ENCODE measurements around the gene RPH3AL.
"Not testable (repeated sequence)": the region's sequence is repeated elsewhere in the genome, so short reads cannot be mapped to it uniquely, and the experiment has no call there.

The RPH3AL gene

DNA sequence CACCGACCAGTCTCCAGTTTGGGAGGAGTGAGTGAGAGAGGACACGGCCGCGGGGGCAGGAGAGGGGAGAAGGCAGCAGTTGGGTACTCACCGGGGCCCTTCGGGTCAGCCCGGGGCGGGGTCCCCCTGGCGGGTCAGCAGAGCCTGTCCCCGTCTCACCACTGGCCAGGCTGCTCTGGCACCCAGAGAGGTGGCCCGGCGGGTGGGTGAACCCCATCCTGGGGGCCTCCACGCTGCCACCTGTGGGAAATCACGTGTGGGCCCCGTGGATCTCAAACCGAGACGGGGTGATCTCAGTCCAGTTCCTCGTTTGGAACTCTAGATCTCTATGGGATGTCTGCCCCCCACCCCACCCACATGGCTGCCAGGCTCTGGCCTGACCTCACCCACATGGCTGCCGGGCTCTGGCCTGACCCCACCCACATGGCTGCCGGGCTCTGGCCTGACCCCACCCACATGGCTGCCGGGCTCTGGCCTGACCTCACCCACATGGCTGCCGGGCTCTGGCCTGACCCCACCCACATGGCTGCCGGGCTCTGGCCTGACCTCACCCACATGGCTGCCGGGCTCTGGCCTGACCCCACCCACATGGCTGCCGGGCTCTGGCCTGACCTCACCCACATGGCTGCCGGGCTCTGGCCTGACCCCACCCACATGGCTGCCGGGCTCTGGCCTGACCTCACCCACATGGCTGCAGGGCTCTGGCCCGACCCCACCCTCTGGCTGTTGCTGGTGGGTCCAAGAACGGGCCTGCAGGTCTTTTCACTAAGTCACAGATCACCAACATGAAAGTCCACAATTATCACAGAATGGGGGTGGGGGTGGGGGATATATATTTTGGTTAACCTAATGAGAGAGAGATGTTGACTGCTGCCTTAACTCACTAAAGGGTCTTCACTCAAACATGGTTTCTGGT, 136.8 kb downstream of the RPH3AL start:
- not testable (repeated sequence) for DNase-seq

GRCh38 chr17:214881-215331, 137.7 kb downstream of the RPH3AL start:
- DNase-seq = no peak

DNA sequence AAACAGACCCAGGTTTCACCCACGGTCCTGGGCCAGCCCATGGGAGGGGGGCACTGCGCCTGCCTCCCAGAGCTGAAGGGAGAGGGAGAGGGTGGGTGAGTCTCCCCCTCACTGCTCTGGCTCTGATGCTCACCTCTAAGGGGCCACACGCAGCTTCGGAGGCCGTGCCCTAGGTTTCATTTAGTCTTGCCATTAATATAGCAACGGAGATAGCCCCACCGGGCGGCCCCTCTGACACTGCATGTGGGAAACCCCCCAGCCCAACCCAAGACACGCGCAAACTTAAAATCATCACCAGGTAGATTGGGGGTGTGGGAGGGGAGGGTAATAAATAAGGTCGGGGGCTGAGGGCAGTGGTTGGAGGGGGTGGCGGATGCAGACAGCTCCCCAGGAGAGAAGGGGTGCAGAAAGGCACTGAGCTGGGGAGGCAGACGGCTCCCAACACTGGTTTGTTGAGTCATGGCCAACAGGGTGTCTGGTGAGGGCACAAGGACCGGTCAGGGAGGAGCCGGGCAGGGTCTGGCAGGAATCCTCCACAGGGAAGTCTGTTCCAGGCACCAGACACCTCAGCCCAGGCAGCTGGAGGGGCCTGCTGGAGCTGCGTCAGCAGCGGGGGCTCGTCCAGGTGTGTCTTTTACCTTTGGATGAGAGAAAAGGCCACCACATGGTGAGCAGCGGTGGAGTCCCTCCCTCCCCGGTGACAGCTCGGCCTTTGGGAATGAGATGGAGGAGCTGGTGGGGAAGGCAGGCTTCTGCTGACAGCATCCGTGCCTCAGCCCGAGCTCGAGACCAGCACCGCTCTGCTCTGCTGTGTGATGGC, 139.1 kb downstream of the RPH3AL start:
- no peak for DNase-seq

DNA sequence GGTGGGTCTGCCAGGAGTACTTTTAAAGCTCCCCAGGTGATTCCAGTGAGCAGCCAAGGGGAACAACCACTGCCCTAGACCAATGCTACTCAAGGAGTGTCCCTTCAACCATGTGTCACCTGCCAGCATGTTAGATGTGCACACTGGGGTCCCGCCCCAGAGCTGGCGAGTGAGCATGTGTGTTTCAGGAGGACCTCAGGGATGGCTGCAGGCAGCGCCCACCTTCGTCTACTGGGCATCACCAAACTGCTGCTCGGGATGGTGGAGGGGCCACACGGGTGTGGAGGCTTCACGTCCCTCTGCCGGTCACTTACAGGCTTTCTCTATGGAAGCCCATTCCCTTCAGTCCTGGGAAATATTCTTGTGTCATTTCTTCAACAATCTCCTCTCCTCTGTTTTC, 142.2 kb downstream of the RPH3AL start:
- DNase-seq = no peak

DNA sequence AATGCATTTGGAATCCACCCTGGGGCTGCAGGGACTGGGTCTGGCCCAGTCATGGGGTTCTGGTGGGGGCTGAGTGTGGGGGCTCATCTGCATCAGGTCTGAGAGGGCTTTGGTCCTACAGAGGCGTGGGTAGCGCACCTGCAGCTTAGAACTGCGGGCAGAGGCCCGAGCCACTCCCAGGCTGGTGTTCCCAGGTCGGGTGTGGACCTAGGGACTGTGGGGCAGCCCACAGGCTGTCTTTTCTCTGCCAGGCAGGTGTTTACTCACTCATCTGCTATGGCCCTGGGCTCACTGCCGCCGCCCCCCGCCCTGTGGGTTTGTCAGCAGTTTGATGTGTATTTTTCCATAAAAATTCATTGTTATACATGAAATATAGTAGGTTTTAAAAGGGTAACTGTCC, 144.2 kb downstream of the RPH3AL start:
- DNase-seq = no peak

GRCh38 chr17:207775-208174, 144.8 kb downstream of the RPH3AL start:
- no peak for DNase-seq

DNA sequence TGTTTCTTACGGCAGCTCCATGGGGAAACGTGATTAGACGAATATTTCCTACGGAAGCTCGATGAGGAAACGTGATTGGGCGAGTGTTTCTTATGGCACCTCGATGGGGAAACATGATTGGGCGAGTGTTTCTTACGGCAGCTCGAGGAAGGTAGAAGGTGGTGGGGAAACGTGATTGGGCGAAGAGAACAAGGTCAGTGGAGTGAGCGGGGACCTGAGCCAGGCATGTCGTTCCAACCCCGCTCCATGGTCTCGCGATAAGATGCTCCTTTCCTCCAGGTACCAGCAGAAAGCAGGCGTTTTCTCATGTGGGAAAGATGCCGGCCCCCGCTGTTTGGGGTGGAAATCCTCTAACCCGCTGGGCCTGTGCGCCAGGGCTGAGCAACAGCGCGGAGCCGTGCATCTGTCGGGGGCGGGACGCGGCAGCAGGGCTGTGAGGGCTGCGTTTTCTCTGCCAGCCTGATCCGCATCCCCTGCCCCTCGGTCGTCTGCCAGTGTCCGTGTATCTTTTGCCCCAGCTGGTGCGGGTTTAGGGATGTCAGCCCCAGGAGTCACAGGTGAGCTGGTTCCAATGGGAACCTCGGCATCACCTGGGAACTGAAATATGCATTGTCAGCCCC, 145.6 kb downstream of the RPH3AL start:
- no peak for DNase-seq

GRCh38 chr17:206484-206883, 146.1 kb downstream of the RPH3AL start:
- DNase-seq = not testable (repeated sequence)

- no peak for DNase-seq
Observed at GRCh38 chr17:205817-206216, 146.8 kb downstream of the RPH3AL start.

GRCh38 chr17:205148-205669, 147.4 kb downstream of the RPH3AL start:
- DNase-seq = no peak

DNA sequence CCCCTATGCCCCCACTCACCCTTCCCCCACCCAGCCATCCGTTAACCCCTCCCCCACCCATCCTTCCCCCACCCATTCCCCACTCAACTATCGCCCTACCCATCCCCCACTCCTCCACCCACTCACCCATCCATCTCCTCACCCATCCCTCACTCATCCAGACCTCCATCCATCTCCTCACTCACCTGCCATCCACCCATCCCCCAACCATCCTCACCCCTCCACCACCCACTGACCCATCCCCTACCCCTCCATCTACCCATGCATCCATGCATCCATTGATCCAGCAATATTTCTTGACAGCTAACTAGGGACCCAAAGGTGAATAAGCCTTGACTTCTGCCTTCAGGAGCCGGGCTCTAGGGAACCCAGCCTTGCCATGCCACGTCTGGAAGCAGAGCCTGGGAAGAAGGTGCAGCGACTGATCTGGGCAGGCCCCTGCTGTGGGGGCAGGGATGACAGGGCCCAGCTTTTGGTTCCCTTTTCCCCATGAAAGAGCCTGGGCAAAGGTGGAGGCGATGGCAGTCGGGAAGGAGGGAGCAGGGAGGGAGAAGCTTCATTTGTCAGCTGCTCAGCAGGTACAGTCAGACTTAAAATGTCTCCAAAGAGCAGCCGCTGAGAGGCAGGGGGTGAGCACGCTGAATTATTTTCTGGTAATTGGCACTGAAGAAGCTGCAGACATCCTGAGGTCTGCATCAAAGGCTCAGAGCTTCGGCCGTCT, 148.0 kb downstream of the RPH3AL start:
- DNase-seq = no peak

GRCh38 chr17:202501-202951, 150.1 kb downstream of the RPH3AL start:
- no peak for DNase-seq

GRCh38 chr17:201736-202135, 150.9 kb downstream of the RPH3AL start:
- DNase-seq = not testable (repeated sequence)

DNA sequence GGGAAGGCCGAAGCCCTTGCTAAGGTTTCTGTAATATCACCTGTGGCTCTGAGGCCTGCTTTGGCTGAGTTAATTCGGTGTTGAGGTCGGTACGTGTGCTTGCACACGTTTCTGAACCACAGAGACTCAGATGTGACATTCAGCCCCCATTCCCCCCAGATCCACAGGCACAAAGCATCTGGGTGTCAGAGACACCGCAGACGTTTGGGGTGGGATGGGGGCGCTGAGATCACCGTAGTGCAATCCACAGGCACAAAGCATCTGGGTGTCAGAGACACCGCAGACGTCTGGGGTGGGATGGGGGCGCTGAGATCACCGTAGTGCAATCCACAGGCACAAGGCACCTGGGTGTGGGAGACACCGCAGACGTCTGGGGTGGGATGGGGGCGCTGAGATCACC, 151.3 kb downstream of the RPH3AL start:
- DNase-seq = not testable (repeated sequence)

DNA sequence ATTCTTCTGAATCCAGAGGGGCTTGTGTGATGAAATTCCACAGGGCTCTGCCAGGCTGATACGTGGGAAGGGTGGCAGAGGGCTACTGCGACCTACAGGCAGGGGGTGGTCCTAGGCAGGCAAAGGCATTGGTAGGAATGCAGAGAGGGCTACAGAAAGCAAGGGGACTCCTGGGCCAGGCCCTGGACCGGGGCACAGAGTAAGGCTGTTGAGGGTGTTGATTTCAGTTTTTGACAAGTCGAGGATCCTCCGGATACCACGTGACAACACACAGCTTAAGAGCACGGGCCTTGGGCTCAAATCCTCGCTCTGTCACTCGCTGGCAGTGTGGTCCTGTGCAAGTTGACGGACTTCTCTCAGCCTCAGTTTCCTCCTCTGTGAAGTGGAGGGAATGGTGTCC, 152.0 kb downstream of the RPH3AL start:
- no peak for DNase-seq

- DNase-seq = no peak
Observed at GRCh38 chr17:199806-200545, 152.6 kb downstream of the RPH3AL start.

- DNase-seq = no peak
Observed at GRCh38 chr17:199191-199604, 153.4 kb downstream of the RPH3AL start.

- DNase-seq = not testable (repeated sequence)
Observed at GRCh38 chr17:198225-198624, 154.4 kb downstream of the RPH3AL start.

DNA sequence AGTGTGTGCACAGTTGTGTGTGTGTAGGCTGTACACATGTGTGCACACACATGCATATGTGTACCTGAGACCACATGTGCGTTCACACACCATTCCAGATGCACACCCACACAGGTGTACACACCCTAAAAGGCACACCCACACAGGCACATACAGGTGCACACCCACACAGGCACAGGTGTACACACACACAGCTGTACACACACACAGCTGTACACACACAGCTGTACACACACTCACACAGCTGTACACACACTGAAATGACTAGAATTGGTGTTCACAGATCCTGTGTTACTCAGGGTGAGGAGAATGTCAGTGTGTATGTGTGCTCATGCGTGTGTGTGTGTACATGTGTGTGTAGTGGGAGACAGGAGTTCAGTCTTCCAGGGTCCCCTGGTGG, 155.3 kb downstream of the RPH3AL start:
- no peak for DNase-seq

- DNase-seq = no peak
Observed at GRCh38 chr17:194828-195602, 157.6 kb downstream of the RPH3AL start.

Measured in stimulated activated CD4-positive, alpha-beta T cell treated with anti-CD3 and anti-CD28 coated beads, Interleukin-2, amount 100 ng/mL, for 24 hours (primary cell).